H1 (cell line): Measurements from ENCODE around the gene CMC1. TPM values are rescaled to one million over a fixed set of nuclear protein-coding genes. Genes with fewer than 3 reads are reported as not detected.

Source experiments
- CTCF ChIA-PET: fragments of 300-600 bp; sonication (Branson Sonifier 250); formaldehyde crosslinking; loops from one replicate; lab custom pipeline; 2021; ENCODE audit not compliant: partially characterized antibody; lab: Charles Lee
- POLR2A ChIA-PET: fragments of 300-600 bp; sonication (Branson Sonifier 250); formaldehyde crosslinking; loops from one replicate; lab custom pipeline; 2021; ENCODE audit warnings: inconsistent platforms; ENCODE audit not compliant: partially characterized antibody; lab: Charles Lee
- DNase-seq, 2 experiments: peaks; one replicate each; pipeline versions ENCODE4 v3.0.0 to v3.0.0-alpha.2; 2010 to 2022; ENCODE audit warnings: low spot score in 2 of 2, low read depth in 1 of 2, mixed read lengths in 1 of 2
- FAIRE-seq: peaks from 2 replicates; lab custom pipeline; 2011; peaks lifted over from hg19 to GRCh38; lab: Jason Lieb, UNC
- H2AFZ ChIP-seq: 2 replicates; pipeline ENCODE4 v1.8.1; 2012; ENCODE audit warnings: low read length, inconsistent platforms
- H2AK5ac ChIP-seq: 2 replicates; pipeline ENCODE4 v1.6.1; 2013; ENCODE audit warnings: low read depth, low read length
- H2BK120ac ChIP-seq: replicated peaks from 2 replicates; pipeline ENCODE3; 2013; ENCODE audit warnings: low read depth, low read length, inconsistent platforms
- H2BK12ac ChIP-seq: 2 replicates; pipeline ENCODE4 v1.6.1; 2013; ENCODE audit warnings: low read depth, low read length
- H2BK15ac ChIP-seq: 2 replicates; pipeline ENCODE4 v1.6.1; 2013; ENCODE audit warnings: low read length
- H2BK20ac ChIP-seq: 2 replicates; pipeline ENCODE4 v1.6.1; 2013; ENCODE audit warnings: low read length
- H2BK5ac ChIP-seq: 2 replicates; pipeline ENCODE4 v1.6.1; 2013; ENCODE audit warnings: low read depth, low read length
- H3K14ac ChIP-seq: 2 replicates; pipeline ENCODE4 v1.6.1; 2013; ENCODE audit warnings: inconsistent platforms; ENCODE audit not compliant: insufficient read length
- H3K18ac ChIP-seq: 2 replicates; pipeline ENCODE4 v1.6.1; 2013; ENCODE audit warnings: low read length; ENCODE audit errors: extremely low read depth
- H3K23ac ChIP-seq: 2 replicates; pipeline ENCODE4 v1.6.1; 2013; ENCODE audit warnings: inconsistent platforms; ENCODE audit not compliant: insufficient read length
- H3K23me2 ChIP-seq: 2 replicates; pipeline ENCODE4 v1.6.1; 2013; ENCODE audit warnings: low read depth, low read length
- H3K27ac ChIP-seq: 2 replicates; pipeline ENCODE4 v1.6.1; 2011; ENCODE audit warnings: low read depth, low read length, inconsistent platforms
- H3K27me3 ChIP-seq, 4 experiments: replicated peaks in 1 of 4; 1 replicate in 1 of 4; 2 replicates in 3 of 4; pipeline versions ENCODE4 v1.6.1 to v1.8.1; 2011 to 2013; ENCODE audit warnings: low read length in 3 of 4, mild to moderate bottlenecking in 3 of 4, inconsistent platforms in 2 of 4, mixed read lengths in 2 of 4, moderate library complexity in 1 of 4; ENCODE audit not compliant: control insufficient read depth in 3 of 4, insufficient read depth in 3 of 4; ENCODE audit errors: extremely low read depth in 1 of 4
- H3K36me3 ChIP-seq, 4 experiments: 2 replicates each; pipeline versions ENCODE4 v1.6.1 to v1.8.1; 2011 to 2013; ENCODE audit warnings: mild to moderate bottlenecking in 4 of 4, low read length in 3 of 4, moderate library complexity in 2 of 4, control low read depth in 1 of 4, inconsistent platforms in 1 of 4; ENCODE audit not compliant: insufficient read depth in 4 of 4, control insufficient read depth in 2 of 4
- H3K4ac ChIP-seq: replicated peaks from 2 replicates; pipeline ENCODE3; 2013; ENCODE audit warnings: low read length, low read depth, mixed read lengths, inconsistent platforms; ENCODE audit not compliant: insufficient read length
- H3K4me1 ChIP-seq, 4 experiments: replicated peaks in 1 of 4; 1 replicate in 1 of 4; 2 replicates in 3 of 4; pipeline versions ENCODE4 v1.6.1 to v1.8.1; 2011 to 2013; ENCODE audit warnings: low read length in 3 of 4, inconsistent platforms in 2 of 4, mixed read lengths in 1 of 4; ENCODE audit not compliant: insufficient read depth in 4 of 4, control insufficient read depth in 3 of 4
- H3K4me2 ChIP-seq, 2 experiments: 2 replicates each; pipeline versions ENCODE4 v1.6.1 to v1.8.1; 2011 to 2013; ENCODE audit warnings: low read depth in 2 of 2, low read length in 2 of 2, control low read depth in 1 of 2, inconsistent platforms in 1 of 2, mild to moderate bottlenecking in 1 of 2; ENCODE audit not compliant: insufficient read depth in 1 of 2
- H3K4me3 ChIP-seq, 4 experiments: fragments of 200-600, 300-600 bp in 1 of 4; sonication (generic), shearing (Covaris generic), sonication (Bioruptor Twin) in 1 of 4; 2 replicates each; pipeline versions ENCODE4 v1.5.1 to v1.8.1; 2011 to 2016; ENCODE audit warnings: low read length in 4 of 4, low read depth in 3 of 4, control low read depth in 2 of 4, inconsistent platforms in 2 of 4, mild to moderate bottlenecking in 2 of 4, mixed read lengths in 1 of 4, moderate library complexity in 1 of 4; ENCODE audit not compliant: insufficient read depth in 2 of 4; ENCODE audit errors: extremely low read depth in 1 of 4
- H3K56ac ChIP-seq: replicated peaks from 2 replicates; pipeline ENCODE3; 2013; ENCODE audit warnings: low read depth, mild to moderate bottlenecking, mixed read lengths, low read length, inconsistent platforms; ENCODE audit not compliant: insufficient read length
- H3K79me1 ChIP-seq: 2 replicates; pipeline ENCODE4 v1.6.1; 2013; ENCODE audit warnings: low read depth, low read length, control low read depth
- H3K79me2 ChIP-seq, 2 experiments: 2 replicates each; pipeline versions ENCODE4 v1.6.1 to v1.8.1; 2012 to 2013; ENCODE audit warnings: low read length in 2 of 2, mild to moderate bottlenecking in 2 of 2, inconsistent platforms in 1 of 2; ENCODE audit not compliant: insufficient read depth in 2 of 2, control insufficient read depth in 1 of 2
- H3K9ac ChIP-seq, 4 experiments: replicated peaks in 1 of 4; 1 replicate in 1 of 4; 2 replicates in 3 of 4; pipeline versions ENCODE4 v1.6.1 to v1.8.1; 2011 to 2013; ENCODE audit warnings: low read depth in 3 of 4, low read length in 3 of 4, control low read depth in 2 of 4, mild to moderate bottlenecking in 2 of 4, moderate library complexity in 2 of 4, inconsistent platforms in 1 of 4; ENCODE audit errors: extremely low read depth in 1 of 4
- H3K9me3 ChIP-seq, 2 experiments: 2 replicates each; pipeline versions ENCODE4 v1.6.1 to v1.8.1; 2012 to 2013; ENCODE audit warnings: mild to moderate bottlenecking in 2 of 2, moderate library complexity in 2 of 2, control low read depth in 1 of 2, inconsistent platforms in 1 of 2, low read depth in 1 of 2, low read length in 1 of 2, mixed read lengths in 1 of 2; ENCODE audit not compliant: insufficient read depth in 2 of 2
- H4K20me1 ChIP-seq, 2 experiments: replicated peaks in 1 of 2; 2 replicates each; pipeline versions ENCODE3 to v1.8.1; 2011 to 2013; ENCODE audit warnings: inconsistent platforms in 2 of 2, low read length in 2 of 2, mild to moderate bottlenecking in 1 of 2; ENCODE audit not compliant: insufficient read depth in 2 of 2, control insufficient read depth in 1 of 2
- H4K5ac ChIP-seq: 2 replicates; pipeline ENCODE4 v1.6.1; 2013; ENCODE audit warnings: low read length, low read depth, mixed read lengths, inconsistent platforms; ENCODE audit not compliant: insufficient read length
- H4K8ac ChIP-seq: 2 replicates; pipeline ENCODE4 v1.8.0; 2013; ENCODE audit warnings: mild to moderate bottlenecking, moderate library complexity, low read length, inconsistent platforms; ENCODE audit not compliant: insufficient read depth; ENCODE audit errors: extremely low read depth
- H4K91ac ChIP-seq: replicated peaks from 2 replicates; pipeline ENCODE3; 2013; ENCODE audit warnings: low read length, mixed read lengths, inconsistent platforms; ENCODE audit not compliant: insufficient read length
- CHD1 ChIP-seq: IDR thresholded peaks from 2 replicates; pipeline ENCODE4 v1.6.1; 2012; ENCODE audit warnings: low read depth, low read length, improper control_type of control experiment
- YY1 ChIP-seq: IDR thresholded peaks from 2 replicates; pipeline ENCODE4 v1.6.1; 2011; ENCODE audit warnings: low read depth, mild to moderate bottlenecking, low read length
- WGBS, 2 experiments: shearing (Covaris generic) in 1 of 2; methylation state at CpG; one replicate each; pipeline versions ENCODE4 v1.1.6 to v1.1.7; 2013 to 2015; ENCODE audit warnings: low lambda C conversion rate in 2 of 2, mixed read lengths in 2 of 2, inconsistent platforms in 1 of 2, low coverage in 1 of 2, missing lambda C conversion rate in 1 of 2; ENCODE audit not compliant: insufficient replicate concordance in 2 of 2, insufficient coverage in 1 of 2, insufficient read length in 1 of 2; ENCODE audit errors: extremely low coverage in 1 of 2, missing lambda C conversion rate in 1 of 2; 5-methylcytosine and 5-hydroxymethylcytosine counted together
- polyA plus RNA-seq, 7 experiments: library from polyadenylated mRNA; depleted of rRNA in 3 of 7; stranded (reverse) in 5 of 7; unstranded in 2 of 7; fragments of >200 nt in 5 of 7; fragments of 200-250 nt in 2 of 7; gene quantifications; 1 replicate in 5 of 7; 2 replicates in 1 of 7; 4 replicates in 1 of 7; pipeline versions ENCODE4 v1.2.1 to v1.2.3, GENCODE V29; 2011 to 2013; ENCODE audit warnings: missing spikeins in 2 of 7, mixed read lengths in 2 of 7
- total RNA-seq: library from RNA; stranded (reverse); fragmentation: NEBNext Ultra II Directional; extraction: Animal tissue kit (Norgen Biotek cat#: 25700); gene quantifications from 2 replicates; pipeline ENCODE4 v1.2.1, GENCODE V29; 2021

Gene CMC1
- total and polyA plus RNA-seq, 2 of the 8 experiments (the other 6 are each of a cell fraction or from before 2014, with no cell fraction given): 11.4 to 19.4 TPM

DNA sequence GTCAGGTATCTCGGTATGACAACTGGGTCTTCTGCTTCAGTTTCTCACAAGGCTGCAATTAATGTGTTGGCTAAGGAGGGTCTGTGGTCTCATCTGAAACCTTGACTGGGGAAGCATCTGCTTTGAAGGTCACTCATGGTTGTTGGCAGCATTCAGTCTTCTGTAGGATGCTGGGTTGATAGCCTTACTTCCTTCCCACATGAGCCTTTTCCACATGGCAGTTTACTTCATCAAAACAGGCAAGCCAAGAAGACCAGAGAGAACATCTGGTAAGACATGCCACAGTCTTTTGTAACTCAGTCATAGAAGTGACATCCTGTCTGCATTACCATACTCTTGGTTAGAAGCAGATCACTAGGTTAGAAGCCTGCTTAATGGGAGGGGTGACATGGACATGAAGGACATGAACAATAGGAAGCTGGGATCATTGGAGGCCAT, 49.5 kb downstream of the CMC1 start:
- H3K4me3 ChIP-seq: no peak overlapping the region
- H2AFZ ChIP-seq: no peak overlapping the region
- no peak overlapping the region for H3K18ac ChIP-seq
- no peaks in the 10 kb centered on the region for H3K79me1 ChIP-seq
- H3K56ac ChIP-seq: no peak overlapping the region
- H3K27me3 ChIP-seq: no peaks in the 10 kb centered on the region
- H2BK20ac ChIP-seq: no peak overlapping the region
- no peaks in the 10 kb centered on the region for H3K79me2 ChIP-seq
- no peak overlapping the region for H2AK5ac ChIP-seq
- peaks cover 0 to 6% (median 2%) of the 10 kb centered on the region in 4 experiments; a peak in 5 of 8 replicates for H3K36me3 ChIP-seq
- no peak overlapping the region for H3K23ac ChIP-seq
- no peak overlapping the region for H3K9ac ChIP-seq
- H2BK12ac ChIP-seq: no peak overlapping the region
- H2BK120ac ChIP-seq: no peak overlapping the region
- H2BK5ac ChIP-seq: no peak overlapping the region
- H4K5ac ChIP-seq: no peak overlapping the region
- H2BK15ac ChIP-seq: no peak overlapping the region
- peaks cover 0 to 4% of the 10 kb centered on the region in 2 experiments; a peak in 1 of 4 replicates for H3K9me3 ChIP-seq
- no peak overlapping the region for H4K8ac ChIP-seq
- H4K91ac ChIP-seq: no peak overlapping the region
- no peak overlapping the region for H3K27ac ChIP-seq
- FAIRE-seq (no peak), DNase-seq (no peak)
- no peaks in the 10 kb centered on the region for H3K23me2 ChIP-seq
- no peak overlapping the region for H3K4me2 ChIP-seq
- WGBS, 2 experiments: 91% methylated on average over 1 of the region's 1 CpG; no CpG with 5 or more reads in 1 of the 2 experiments
- H3K14ac ChIP-seq: no peak overlapping the region
- ChIA-PET CTCF (no interaction called here), POLR2A (no interaction called here)
- H4K20me1 ChIP-seq: no peaks in the 10 kb centered on the region
- H3K4me1 ChIP-seq: no peaks in the 10 kb centered on the region
- no peak overlapping the region for H3K4ac ChIP-seq
- TF ChIP-seq YY1: peak; percentile 55; the same call in 1 of the 2 replicates
- TF ChIP-seq CHD1: no peak
- TF ChIP-seq, all 59 proteins: peak for 1
